Neuronal stem cell (in vitro differentiated cells): ENCODE results near the gene PTGFR.

ENCODE experiments used
- DNase-seq: peaks from one replicate; pipeline ENCODE4 v3.0.0-alpha.2; 2013; ENCODE audit warnings: low spot score
- H2AFZ ChIP-seq: one replicate; pipeline ENCODE4 v1.6.1; 2013; ENCODE audit warnings: mild to moderate bottlenecking, low read length, inconsistent platforms
- H2AK5ac ChIP-seq: 2 replicates; pipeline ENCODE4 v1.6.1; 2013; ENCODE audit warnings: low read depth, mild to moderate bottlenecking, inconsistent platforms, low read length, moderate library complexity, mixed read lengths
- H2BK120ac ChIP-seq: 2 replicates; pipeline ENCODE4 v1.6.1; 2013; ENCODE audit warnings: low read depth, mild to moderate bottlenecking, inconsistent platforms, low read length, moderate library complexity, mixed read lengths
- H2BK12ac ChIP-seq: one replicate; pipeline ENCODE4 v1.6.1; 2013; ENCODE audit warnings: low read length, inconsistent platforms
- H2BK15ac ChIP-seq: 2 replicates; pipeline ENCODE4 v1.6.1; 2013; ENCODE audit warnings: mild to moderate bottlenecking, low read length, inconsistent platforms, mixed read lengths
- H2BK5ac ChIP-seq: one replicate; pipeline ENCODE4 v1.6.1; 2013; ENCODE audit warnings: inconsistent platforms, mild to moderate bottlenecking, low read length, moderate library complexity
- H3K14ac ChIP-seq: one replicate; pipeline ENCODE4 v1.6.1; 2013; ENCODE audit warnings: low read length, inconsistent platforms
- H3K18ac ChIP-seq: 2 replicates; pipeline ENCODE4 v1.6.1; 2013; ENCODE audit warnings: low read length, inconsistent platforms
- H3K23ac ChIP-seq: 2 replicates; pipeline ENCODE4 v1.6.1; 2013; ENCODE audit warnings: low read depth, mild to moderate bottlenecking, mixed read lengths, low read length, inconsistent platforms; ENCODE audit not compliant: poor library complexity
- H3K27ac ChIP-seq: replicated peaks from 3 replicates; pipeline ENCODE4 v1.5.1; 2013; ENCODE audit warnings: low read length, inconsistent platforms
- H3K27me3 ChIP-seq, 3 experiments: 2 replicates each; pipeline ENCODE4 v1.6.1; 2013; ENCODE audit warnings: low read length in 3 of 3, mild to moderate bottlenecking in 2 of 3, inconsistent platforms in 1 of 3, low read depth in 1 of 3, mixed read lengths in 1 of 3, moderate library complexity in 1 of 3; ENCODE audit not compliant: control insufficient read depth in 3 of 3, insufficient read depth in 3 of 3
- H3K36me3 ChIP-seq, 2 donors: replicated peaks in 1 of 2; 2 replicates each; pipeline ENCODE4 v1.6.1; 2013; ENCODE audit warnings: low read length in 2 of 2; ENCODE audit not compliant: control insufficient read depth in 2 of 2, insufficient read depth in 2 of 2
- H3K4ac ChIP-seq: 2 replicates; pipeline ENCODE4 v1.6.1; 2013; ENCODE audit warnings: inconsistent platforms, mild to moderate bottlenecking, low read length, moderate library complexity
- H3K4me1 ChIP-seq, 2 donors: 1 replicate in 1 of 2; 2 replicates in 1 of 2; pipeline ENCODE4 v1.6.1; 2013; ENCODE audit warnings: low read length in 2 of 2, low read depth in 1 of 2; ENCODE audit not compliant: control insufficient read depth in 2 of 2, insufficient read depth in 1 of 2
- H3K4me2 ChIP-seq: one replicate; pipeline ENCODE4 v1.6.1; 2013; ENCODE audit warnings: mild to moderate bottlenecking, low read length, inconsistent platforms; ENCODE audit not compliant: insufficient read depth, poor library complexity, severe bottlenecking
- H3K4me3 ChIP-seq, 2 donors: 2 replicates each; pipeline ENCODE4 v1.5.1; 2013; ENCODE audit warnings: low read length in 2 of 2, mild to moderate bottlenecking in 2 of 2, inconsistent platforms in 1 of 2, moderate library complexity in 1 of 2
- H3K79me1 ChIP-seq: one replicate; pipeline ENCODE4 v1.6.1; 2013; ENCODE audit warnings: low read depth, mild to moderate bottlenecking, inconsistent platforms, low read length, moderate library complexity
- H3K9ac ChIP-seq: one replicate; pipeline ENCODE4 v1.6.1; 2013; ENCODE audit warnings: mild to moderate bottlenecking, low read depth, low read length, inconsistent platforms; ENCODE audit not compliant: poor library complexity
- H3K9me3 ChIP-seq, 2 donors: replicated peaks in 1 of 2; 2 replicates each; pipeline versions ENCODE3 to v1.6.1; 2013; ENCODE audit warnings: low read length in 2 of 2, mild to moderate bottlenecking in 2 of 2, inconsistent platforms in 1 of 2, low read depth in 1 of 2, mixed read lengths in 1 of 2, moderate library complexity in 1 of 2; ENCODE audit not compliant: control insufficient read depth in 2 of 2, insufficient read depth in 1 of 2
- H4K8ac ChIP-seq: one replicate; pipeline ENCODE4 v1.6.1; 2013; ENCODE audit warnings: low read depth, mild to moderate bottlenecking, inconsistent platforms, low read length, moderate library complexity
- H4K91ac ChIP-seq: one replicate; pipeline ENCODE4 v1.6.1; 2013; ENCODE audit warnings: low read length, low read depth, mild to moderate bottlenecking, inconsistent platforms; ENCODE audit not compliant: poor library complexity
- WGBS, 2 donors: extraction: QIAGEN DNeasy Blood & Tissue Kit; methylation state at CpG; one replicate each; pipeline ENCODE4 v1.1.7; 2013; ENCODE audit warnings: missing lambda C conversion rate in 2 of 2, mixed read lengths in 1 of 2; ENCODE audit not compliant: insufficient read length in 2 of 2, insufficient replicate concordance in 1 of 2; ENCODE audit errors: extremely low coverage in 2 of 2; 5-methylcytosine and 5-hydroxymethylcytosine counted together

Gene PTGFR

GRCh38 chr1:78465143-78465542 lies 25.6 kb upstream of the PTGFR start:
- no peak overlapping the region for H3K18ac ChIP-seq
- no peak overlapping the region for H2BK12ac ChIP-seq
- no peaks in the 10 kb centered on the region for H3K79me1 ChIP-seq
- WGBS, 2 donors, result no CpG with 5 or more reads among the region's 1 CpG
- H2AFZ ChIP-seq, result no peak overlapping the region
- H3K14ac ChIP-seq, result no peak overlapping the region
- H3K4me3 ChIP-seq, result no peak overlapping the region
- no peaks in the 10 kb centered on the region for H3K27me3 ChIP-seq
- H2BK120ac ChIP-seq, result no peak overlapping the region
- H3K4me1 ChIP-seq, result no peaks in the 10 kb centered on the region
- H2BK5ac ChIP-seq, result no peak overlapping the region
- no peak overlapping the region for H3K23ac ChIP-seq
- H4K91ac ChIP-seq, result no peak overlapping the region
- no peak overlapping the region for H3K27ac ChIP-seq
- peaks cover 0 to 3% of the 10 kb centered on the region in 2 donors for H3K9me3 ChIP-seq
- no peaks in the 10 kb centered on the region for H3K36me3 ChIP-seq
- H3K9ac ChIP-seq, result no peak overlapping the region
- H3K4me2 ChIP-seq, result no peak overlapping the region
- H4K8ac ChIP-seq, result no peak overlapping the region
- DNase-seq, result no peak
- no peak overlapping the region for H2AK5ac ChIP-seq
- H2BK15ac ChIP-seq, result no peak overlapping the region
- no peak overlapping the region for H3K4ac ChIP-seq

DNA sequence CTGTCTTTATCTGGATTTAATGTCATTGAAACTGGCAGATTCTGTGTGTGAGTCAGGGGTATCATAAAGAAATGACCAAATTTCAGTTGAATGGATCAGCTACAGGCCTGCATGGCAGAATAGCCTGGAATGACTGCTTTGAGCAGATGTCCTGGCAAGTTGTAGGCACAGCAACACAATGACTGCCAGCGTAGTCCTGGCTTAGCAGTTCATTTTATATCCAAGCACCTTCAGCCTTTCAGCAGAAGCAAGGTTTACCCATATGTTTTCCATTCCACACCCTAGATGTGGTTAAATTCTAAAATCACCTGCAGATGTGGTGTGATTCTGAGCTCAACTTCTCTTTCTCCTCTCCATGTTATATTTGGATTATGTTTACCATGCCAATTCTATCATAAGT lies 22.3 kb upstream of the PTGFR start:
- H3K9me3 ChIP-seq, result no peaks in the 10 kb centered on the region
- H2BK120ac ChIP-seq, result no peak overlapping the region
- H3K4ac ChIP-seq, result no peak overlapping the region
- H3K18ac ChIP-seq, result no peak overlapping the region
- no peak overlapping the region for H2AK5ac ChIP-seq
- no peak overlapping the region for H3K23ac ChIP-seq
- no peaks in the 10 kb centered on the region for H3K36me3 ChIP-seq
- no peak overlapping the region for H4K8ac ChIP-seq
- no peak overlapping the region for H2BK5ac ChIP-seq
- H2AFZ ChIP-seq, result no peak overlapping the region
- DNase-seq, result no peak
- no peak overlapping the region for H3K14ac ChIP-seq
- H2BK15ac ChIP-seq, result no peak overlapping the region
- no peaks in the 10 kb centered on the region for H3K4me1 ChIP-seq
- H3K27ac ChIP-seq, result no peak overlapping the region
- no peak overlapping the region for H4K91ac ChIP-seq
- no peaks in the 10 kb centered on the region for H3K27me3 ChIP-seq
- WGBS, 2 donors, result no CpG with 5 or more reads among the region's 1 CpG
- H3K4me3 ChIP-seq, result no peak overlapping the region
- no peak overlapping the region for H3K4me2 ChIP-seq
- H3K9ac ChIP-seq, result no peak overlapping the region
- H2BK12ac ChIP-seq, result no peak overlapping the region
- no peaks in the 10 kb centered on the region for H3K79me1 ChIP-seq

DNA sequence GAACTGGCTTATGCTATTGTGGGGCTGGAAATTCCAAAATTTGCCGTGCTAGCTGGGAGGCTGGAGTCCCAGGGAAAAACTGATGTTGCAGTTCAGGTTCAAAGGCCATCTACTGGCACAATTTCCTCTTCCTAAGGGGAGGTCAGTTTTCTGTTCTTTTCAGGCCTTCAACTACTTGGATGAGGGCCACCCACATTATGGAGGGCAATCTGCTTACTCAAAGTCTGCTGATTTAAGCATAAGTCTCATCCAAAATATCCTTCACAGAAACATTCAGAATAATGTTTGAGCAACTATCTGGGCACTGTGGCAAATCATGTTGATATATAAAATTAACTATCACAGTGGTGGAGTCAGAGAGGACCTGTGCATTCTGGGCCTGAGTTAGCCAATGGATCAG lies 21.2 kb upstream of the PTGFR start:
- no peaks in the 10 kb centered on the region for H3K27me3 ChIP-seq
- H3K4ac ChIP-seq, result no peak overlapping the region
- no peak overlapping the region for H4K91ac ChIP-seq
- no peaks in the 10 kb centered on the region for H3K36me3 ChIP-seq
- H3K27ac ChIP-seq, result no peak overlapping the region
- H3K4me1 ChIP-seq, result no peaks in the 10 kb centered on the region
- no peak for DNase-seq
- H3K79me1 ChIP-seq, result no peaks in the 10 kb centered on the region
- H2BK12ac ChIP-seq, result no peak overlapping the region
- no peak overlapping the region for H2BK15ac ChIP-seq
- no peak overlapping the region for H3K4me3 ChIP-seq
- no CpG with 5 or more reads among the region's 1 CpG for WGBS, 2 donors
- H3K18ac ChIP-seq, result no peak overlapping the region
- no peak overlapping the region for H2AK5ac ChIP-seq
- H3K14ac ChIP-seq, result no peak overlapping the region
- no peak overlapping the region for H3K23ac ChIP-seq
- no peak overlapping the region for H2BK5ac ChIP-seq
- H3K4me2 ChIP-seq, result no peak overlapping the region
- H4K8ac ChIP-seq, result no peak overlapping the region
- no peak overlapping the region for H3K9ac ChIP-seq
- no peaks in the 10 kb centered on the region for H3K9me3 ChIP-seq
- no peak overlapping the region for H2BK120ac ChIP-seq
- H2AFZ ChIP-seq, result no peak overlapping the region

GRCh38 chr1:78471890-78472620 lies 18.7 kb upstream of the PTGFR start:
- no peak overlapping the region for H3K4me3 ChIP-seq
- no peak overlapping the region for H3K4me2 ChIP-seq
- H4K8ac ChIP-seq, result no peak overlapping the region
- no peak overlapping the region for H3K27ac ChIP-seq
- H2AFZ ChIP-seq, result no peak overlapping the region
- no peaks in the 10 kb centered on the region for H3K36me3 ChIP-seq
- H3K23ac ChIP-seq, result no peak overlapping the region
- H2BK5ac ChIP-seq, result no peak overlapping the region
- H3K4me1 ChIP-seq, result no peaks in the 10 kb centered on the region
- no peak for DNase-seq
- H2BK120ac ChIP-seq, result no peak overlapping the region
- no peak overlapping the region for H2BK15ac ChIP-seq
- H3K27me3 ChIP-seq, result no peaks in the 10 kb centered on the region
- H2BK12ac ChIP-seq, result no peak overlapping the region
- no peaks in the 10 kb centered on the region for H3K79me1 ChIP-seq
- no peak overlapping the region for H2AK5ac ChIP-seq
- no peak overlapping the region for H3K18ac ChIP-seq
- no peaks in the 10 kb centered on the region for H3K9me3 ChIP-seq
- no CpG with 5 or more reads among the region's 2 CpGs for WGBS, 2 donors
- no peak overlapping the region for H4K91ac ChIP-seq
- no peak overlapping the region for H3K9ac ChIP-seq
- no peak overlapping the region for H3K14ac ChIP-seq
- H3K4ac ChIP-seq, result no peak overlapping the region
